ENCODE results near the gene CSNK1E.

- TF ChIP-seq, protein P1, sequence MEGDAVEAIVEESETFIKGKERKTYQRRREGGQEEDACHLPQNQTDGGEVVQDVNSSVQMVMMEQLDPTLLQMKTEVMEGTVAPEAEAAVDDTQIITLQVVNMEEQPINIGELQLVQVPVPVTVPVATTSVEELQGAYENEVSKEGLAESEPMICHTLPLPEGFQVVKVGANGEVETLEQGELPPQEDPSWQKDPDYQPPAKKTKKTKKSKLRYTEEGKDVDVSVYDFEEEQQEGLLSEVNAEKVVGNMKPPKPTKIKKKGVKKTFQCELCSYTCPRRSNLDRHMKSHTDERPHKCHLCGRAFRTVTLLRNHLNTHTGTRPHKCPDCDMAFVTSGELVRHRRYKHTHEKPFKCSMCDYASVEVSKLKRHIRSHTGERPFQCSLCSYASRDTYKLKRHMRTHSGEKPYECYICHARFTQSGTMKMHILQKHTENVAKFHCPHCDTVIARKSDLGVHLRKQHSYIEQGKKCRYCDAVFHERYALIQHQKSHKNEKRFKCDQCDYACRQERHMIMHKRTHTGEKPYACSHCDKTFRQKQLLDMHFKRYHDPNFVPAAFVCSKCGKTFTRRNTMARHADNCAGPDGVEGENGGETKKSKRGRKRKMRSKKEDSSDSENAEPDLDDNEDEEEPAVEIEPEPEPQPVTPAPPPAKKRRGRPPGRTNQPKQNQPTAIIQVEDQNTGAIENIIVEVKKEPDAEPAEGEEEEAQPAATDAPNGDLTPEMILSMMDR (IDR thresholded peaks at IDR 0.05; ENCODE audit: low read depth, low read length) = no peak
- TF ChIP-seq EZH2phosphoT487 (IDR thresholded peaks at IDR 0.05; ENCODE audit: low read depth) = no peak
Observed at GRCh38 chr22:38266120-38266519, 51.1 kb downstream of the CSNK1E start.
